PC-3 (cell line): ENCODE results near the gene SEPTIN2.

ENCODE experiments used
- EZH2 ChIP-seq: fragments of 300-600 bp; sonication (generic); IDR thresholded peaks from one replicate; pipeline ENCODE4 v1.6.1; 2017; ENCODE audit warnings: antibody characterized with exemption, mild to moderate bottlenecking, low read length; ENCODE audit not compliant: unreplicated experiment
- EZH2phosphoT487 ChIP-seq: fragments of 300-600 bp; sonication (generic); IDR thresholded peaks from 2 replicates; pipeline ENCODE4 v1.6.1; 2018; ENCODE audit warnings: mild to moderate bottlenecking, antibody characterized with exemption, low read length, borderline replicate concordance
- TF ChIP-seq, protein P1 (sequence below): fragments of 300-600 bp; sonication (generic); conservative IDR thresholded peaks from 2 replicates; pipeline ENCODE4 v1.5.1; 2017; ENCODE audit warnings: antibody characterized with exemption, low read depth, mild to moderate bottlenecking, low read length

DNA sequence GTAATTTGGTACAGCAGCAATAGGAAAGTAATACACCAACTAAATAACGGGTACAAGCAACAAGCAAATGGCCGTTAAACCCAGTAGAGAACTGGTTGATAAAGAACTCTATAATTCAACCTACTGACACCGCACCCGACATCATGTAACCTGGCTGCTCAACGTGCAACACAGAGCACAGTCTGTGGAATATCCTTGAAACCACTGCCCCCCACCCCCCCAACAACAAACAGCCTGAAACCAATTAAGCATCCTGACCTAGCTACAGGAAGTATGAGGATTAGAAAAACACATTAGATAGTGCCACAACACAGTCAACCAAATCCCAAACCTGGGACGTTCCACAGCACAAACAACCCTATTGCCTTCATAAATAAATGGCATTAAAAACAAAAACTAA is 23.7 kb upstream of the SEPTIN2 start:
- TF ChIP-seq, protein P1, sequence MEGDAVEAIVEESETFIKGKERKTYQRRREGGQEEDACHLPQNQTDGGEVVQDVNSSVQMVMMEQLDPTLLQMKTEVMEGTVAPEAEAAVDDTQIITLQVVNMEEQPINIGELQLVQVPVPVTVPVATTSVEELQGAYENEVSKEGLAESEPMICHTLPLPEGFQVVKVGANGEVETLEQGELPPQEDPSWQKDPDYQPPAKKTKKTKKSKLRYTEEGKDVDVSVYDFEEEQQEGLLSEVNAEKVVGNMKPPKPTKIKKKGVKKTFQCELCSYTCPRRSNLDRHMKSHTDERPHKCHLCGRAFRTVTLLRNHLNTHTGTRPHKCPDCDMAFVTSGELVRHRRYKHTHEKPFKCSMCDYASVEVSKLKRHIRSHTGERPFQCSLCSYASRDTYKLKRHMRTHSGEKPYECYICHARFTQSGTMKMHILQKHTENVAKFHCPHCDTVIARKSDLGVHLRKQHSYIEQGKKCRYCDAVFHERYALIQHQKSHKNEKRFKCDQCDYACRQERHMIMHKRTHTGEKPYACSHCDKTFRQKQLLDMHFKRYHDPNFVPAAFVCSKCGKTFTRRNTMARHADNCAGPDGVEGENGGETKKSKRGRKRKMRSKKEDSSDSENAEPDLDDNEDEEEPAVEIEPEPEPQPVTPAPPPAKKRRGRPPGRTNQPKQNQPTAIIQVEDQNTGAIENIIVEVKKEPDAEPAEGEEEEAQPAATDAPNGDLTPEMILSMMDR = no peak
- TF ChIP-seq EZH2phosphoT487 = no peak
- TF ChIP-seq EZH2 = no peak
